GM18873 (cell line): ENCODE measurements around the gene CANT1.

Experiments
- ATAC-seq: cut with Tn5 transposase; IDR thresholded peaks from one replicate; pipeline ENCODE4 v1.9.1; 2021; ENCODE audit warnings: mild to moderate bottlenecking, moderate library complexity, moderate number of reproducible peaks; ENCODE audit not compliant: unreplicated experiment, low FRiP score

Gene CANT1

GRCh38 chr17:79012563-79013134 lies 3.1 kb upstream of the CANT1 start:
- ATAC-seq: no peak

- ATAC-seq: no peak
Measured at GRCh38 chr17:79011451-79012147, 2.0 kb upstream of the CANT1 start.

- ATAC-seq: no peak
Measured at GRCh38 chr17:79010304-79010646, 711 bp upstream of the CANT1 start.

GRCh38 chr17:79008666-79009387 lies 737 bp downstream of the CANT1 start:
- ATAC-seq: no peak

- ATAC-seq: no peak
Measured at GRCh38 chr17:79007504-79008381, 1.8 kb downstream of the CANT1 start.

- no peak for ATAC-seq
Measured at GRCh38 chr17:79006794-79007503, 2.6 kb downstream of the CANT1 start.

GRCh38 chr17:79006046-79006445 lies 3.5 kb downstream of the CANT1 start:
- ATAC-seq: no peak

- no peak for ATAC-seq
Measured at GRCh38 chr17:79005063-79005861, 4.3 kb downstream of the CANT1 start.

- no peak for ATAC-seq
Measured at GRCh38 chr17:79003661-79004411, 5.7 kb downstream of the CANT1 start.

GRCh38 chr17:79002796-79003593 lies 6.6 kb downstream of the CANT1 start:
- ATAC-seq: no peak

- ATAC-seq: no peak
Measured at GRCh38 chr17:79002291-79002690, 7.3 kb downstream of the CANT1 start.

- ATAC-seq: no peak
Measured at GRCh38 chr17:79001190-79002020, 8.2 kb downstream of the CANT1 start.

- no peak for ATAC-seq
Measured at GRCh38 chr17:79000396-79001189, 9.0 kb downstream of the CANT1 start.

- ATAC-seq: no peak
Measured at GRCh38 chr17:78999947-79000395, 9.6 kb downstream of the CANT1 start.

GRCh38 chr17:78999056-78999768 lies 10.4 kb downstream of the CANT1 start:
- no peak for ATAC-seq
